Raji (cell line): ENCODE data around the gene USP24.

Experiments
- POLR2A ChIP-seq: IDR thresholded peaks from 2 replicates; pipeline ENCODE4 v1.6.1; 2011; ENCODE audit warnings: low read depth, low read length, control low read depth; ENCODE audit not compliant: insufficient read depth

USP24 gene

GRCh38 chr1:55155522-55155921 lies 59.6 kb downstream of the USP24 start:
- TF ChIP-seq POLR2A: no peak

- no peak for TF ChIP-seq POLR2A
Measured at GRCh38 chr1:55154616-55155015, 60.5 kb downstream of the USP24 start.

GRCh38 chr1:55153031-55153430 lies 62.1 kb downstream of the USP24 start:
- no peak for TF ChIP-seq POLR2A

- TF ChIP-seq POLR2A: no peak
Measured at GRCh38 chr1:55150880-55151588, 64.1 kb downstream of the USP24 start.

- no peak for TF ChIP-seq POLR2A
Measured at GRCh38 chr1:55148676-55149075, 66.5 kb downstream of the USP24 start.

- TF ChIP-seq POLR2A: no peak
Measured at GRCh38 chr1:55147524-55147923, 67.6 kb downstream of the USP24 start.

- TF ChIP-seq POLR2A: no peak
Measured at GRCh38 chr1:55146781-55147180, 68.4 kb downstream of the USP24 start.

GRCh38 chr1:55144886-55145285 lies 70.3 kb downstream of the USP24 start:
- TF ChIP-seq POLR2A: no peak

GRCh38 chr1:55143684-55144083 lies 71.5 kb downstream of the USP24 start:
- no peak for TF ChIP-seq POLR2A

GRCh38 chr1:55141295-55141893 lies 73.8 kb downstream of the USP24 start:
- no peak for TF ChIP-seq POLR2A

- TF ChIP-seq POLR2A: no peak
Measured at GRCh38 chr1:55140546-55140983, 74.6 kb downstream of the USP24 start.

- TF ChIP-seq POLR2A: no peak
Measured at GRCh38 chr1:55140137-55140536, 75.0 kb downstream of the USP24 start.

GRCh38 chr1:55138823-55139222 lies 76.3 kb downstream of the USP24 start:
- TF ChIP-seq POLR2A: no peak

- no peak for TF ChIP-seq POLR2A
Measured at GRCh38 chr1:55134152-55134808, 80.9 kb downstream of the USP24 start.

GRCh38 chr1:55131801-55132200 lies 83.4 kb downstream of the USP24 start:
- TF ChIP-seq POLR2A: no peak

- no peak for TF ChIP-seq POLR2A
Measured at GRCh38 chr1:55131218-55131617, 83.9 kb downstream of the USP24 start.
